GM08714 (cell line): Measurements from ENCODE around the gene PKNOX2.

ENCODE experiments used
- H3K4me3 ChIP-seq: fragments of 200-500 bp; sonication (Bioruptor generic); 2 replicates; pipeline ENCODE4 v1.5.1; 2014; ENCODE audit warnings: mild to moderate bottlenecking, low read length, inconsistent platforms
- ZNF274 ChIP-seq: IDR thresholded peaks from 2 replicates; pipeline ENCODE4 v1.6.1; 2012; ENCODE audit warnings: mild to moderate bottlenecking, low read depth, low read length

The PKNOX2 gene

GRCh38 chr11:125329786-125330185, 165.2 kb downstream of the PKNOX2 start:
- no peak for TF ChIP-seq ZNF274
- H3K4me3 ChIP-seq = no peak overlapping the region

- no peak for TF ChIP-seq ZNF274
- no peak overlapping the region for H3K4me3 ChIP-seq
These were observed 166.1 kb downstream of the PKNOX2 start for GRCh38 chr11:125330462-125331325.

GRCh38 chr11:125331357-125332035, 166.9 kb downstream of the PKNOX2 start:
- no peak overlapping the region for H3K4me3 ChIP-seq
- TF ChIP-seq ZNF274 = no peak

- no peak for TF ChIP-seq ZNF274
- no peak overlapping the region for H3K4me3 ChIP-seq
These were observed 168.3 kb downstream of the PKNOX2 start for GRCh38 chr11:125332821-125333220.

GRCh38 chr11:125333354-125334073, 169.0 kb downstream of the PKNOX2 start:
- TF ChIP-seq ZNF274 = no peak
- H3K4me3 ChIP-seq = no peak overlapping the region

GRCh38 chr11:125335106-125335505, 170.6 kb downstream of the PKNOX2 start:
- no peak for TF ChIP-seq ZNF274

GRCh38 chr11:125337836-125338834, 173.6 kb downstream of the PKNOX2 start:
- no peak for TF ChIP-seq ZNF274
- H3K4me3 ChIP-seq = no peak overlapping the region

More at GRCh38 chr11:125335106-125335505, 170.6 kb downstream of the PKNOX2 start:
- no peak overlapping the region for H3K4me3 ChIP-seq

GRCh38 chr11:125338886-125339811, 174.6 kb downstream of the PKNOX2 start:
- H3K4me3 ChIP-seq = no peak overlapping the region
- TF ChIP-seq ZNF274 = no peak

GRCh38 chr11:125341676-125342075, 177.1 kb downstream of the PKNOX2 start:
- TF ChIP-seq ZNF274 = no peak
- no peak overlapping the region for H3K4me3 ChIP-seq

GRCh38 chr11:125342281-125342930, 177.9 kb downstream of the PKNOX2 start:
- TF ChIP-seq ZNF274 = no peak
- H3K4me3 ChIP-seq = no peak overlapping the region

- H3K4me3 ChIP-seq = no peak overlapping the region
- TF ChIP-seq ZNF274 = no peak
These were observed 178.7 kb downstream of the PKNOX2 start for GRCh38 chr11:125343086-125343717.

- no peak for TF ChIP-seq ZNF274
These were observed 179.2 kb downstream of the PKNOX2 start for GRCh38 chr11:125343718-125344131.

More at GRCh38 chr11:125343718-125344131, 179.2 kb downstream of the PKNOX2 start:
- no peak overlapping the region for H3K4me3 ChIP-seq
